Esophagus squamous epithelium (tissue), 5 donors: ENCODE data around the gene ARHGAP26. TPM values are rescaled to one million over a fixed set of nuclear protein-coding genes. Genes with fewer than 3 reads are reported as not detected.
A peak's percentile ranks its signal among the peaks of the same experiment; 100 is the strongest.

ENCODE experiments used
- DNase-seq: peaks from one replicate; lab custom pipeline; 2025; lab: John Stamatoyannopoulos, UW
- H3K27ac ChIP-seq, 4 donors: fragments of 200-600 bp; sonication (generic); one replicate each; pipeline ENCODE4 v1.5.1; 2016 to 2019; ENCODE audit warnings: mild to moderate bottlenecking in 1 of 4
- H3K27me3 ChIP-seq, 4 donors: fragments of 200-600 bp; sonication (generic); 1 replicate in 3 of 4; 2 replicates in 1 of 4; pipeline versions ENCODE4 v1.5.1 to v1.6.0; 2017 to 2021; ENCODE audit warnings: antibody characterized with exemption in 1 of 4
- H3K36me3 ChIP-seq, 3 donors: fragments of 200-600 bp; sonication (generic); one replicate each; pipeline ENCODE4 v1.5.1; 2016 to 2019
- H3K4me1 ChIP-seq, 3 donors: fragments of 200-600 bp; sonication (generic); one replicate each; pipeline ENCODE4 v1.5.1; 2017 to 2019
- H3K4me3 ChIP-seq, 4 donors: fragments of 200-600 bp; sonication (generic); 1 replicate in 3 of 4; 2 replicates in 1 of 4; pipeline ENCODE4 v1.5.1; 2016 to 2019; ENCODE audit warnings: mild to moderate bottlenecking in 2 of 4, moderate library complexity in 1 of 4
- H3K9me3 ChIP-seq, 3 donors: fragments of 200-600 bp; sonication (generic); one replicate each; pipeline ENCODE4 v1.5.1; 2016 to 2019
- POLR2A ChIP-seq, 4 donors: fragments of 450-650 bp; IDR thresholded peaks; one replicate each; pipeline ENCODE4 v1.6.1; 2017; ENCODE audit warnings: antibody characterized with exemption in 4 of 4, mild to moderate bottlenecking in 4 of 4, moderate library complexity in 3 of 4
- WGBS, 2 donors: methylation state at CpG; one replicate each; pipeline ENCODE4 v1.1.5; 2018; 5-methylcytosine and 5-hydroxymethylcytosine counted together
- intact Hi-C: fragments of 100-400 bp; cut with DNase I; formaldehyde crosslinking; loops from one replicate; pipeline ENCODE4 v1.15.0; 2022
- total RNA-seq, 4 donors: library from RNA; depleted of rRNA; stranded (reverse); fragments of >200 nt; gene quantifications; one replicate each; pipeline ENCODE4 v1.1.0, GENCODE V29; 2016
- TF ChIP-seq, protein P1 (sequence below), 6 experiments: fragments of 450-650 bp in 4 of 6; fragments of 200-600 bp in 2 of 6; sonication (generic) in 2 of 6; IDR thresholded peaks; one replicate each; pipeline ENCODE4 v1.5.1; 2016 to 2019; ENCODE audit warnings: antibody characterized with exemption in 6 of 6, mild to moderate bottlenecking in 4 of 6, moderate library complexity in 4 of 6
- donor health status: DM: yes; HTN: yes; CAD: no.

Gene ARHGAP26
- total RNA-seq, 4 donors from 2014 or later = 4.4 to 18.7 (median 15.4) TPM

DNA sequence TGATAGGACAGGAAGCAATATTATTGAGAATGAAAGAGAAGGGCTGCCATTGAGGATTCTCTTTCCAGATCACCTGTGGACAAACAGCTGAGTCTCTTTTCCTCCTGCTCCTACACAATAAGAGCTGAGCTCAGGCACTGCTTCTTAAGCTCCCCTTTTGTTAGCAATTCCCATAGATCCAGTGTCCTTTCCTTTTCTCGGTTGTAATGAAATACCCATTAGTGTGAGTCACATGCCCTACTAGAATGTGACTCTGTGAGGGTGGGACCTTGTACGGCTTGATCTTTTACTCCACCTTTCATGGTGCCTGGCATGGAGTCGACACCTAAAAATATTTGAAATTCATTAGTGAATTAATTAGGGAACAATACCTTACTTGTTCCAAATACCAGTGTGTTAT is 364.1 kb downstream of the ARHGAP26 start:
- H3K36me3 ChIP-seq = peaks cover 0 to 16% (median 0%) of the 10 kb centered on the region in 3 donors
- H3K4me1 ChIP-seq = peaks cover 0 to 22% (median 4%) of the 10 kb centered on the region in 3 donors
- WGBS, 2 donors = 38 to 69% methylated on average over 3 of the region's 3 CpGs
- no peak overlapping the region for H3K4me3 ChIP-seq
- intact Hi-C loops = no loop called here
- TF ChIP-seq, protein P1, sequence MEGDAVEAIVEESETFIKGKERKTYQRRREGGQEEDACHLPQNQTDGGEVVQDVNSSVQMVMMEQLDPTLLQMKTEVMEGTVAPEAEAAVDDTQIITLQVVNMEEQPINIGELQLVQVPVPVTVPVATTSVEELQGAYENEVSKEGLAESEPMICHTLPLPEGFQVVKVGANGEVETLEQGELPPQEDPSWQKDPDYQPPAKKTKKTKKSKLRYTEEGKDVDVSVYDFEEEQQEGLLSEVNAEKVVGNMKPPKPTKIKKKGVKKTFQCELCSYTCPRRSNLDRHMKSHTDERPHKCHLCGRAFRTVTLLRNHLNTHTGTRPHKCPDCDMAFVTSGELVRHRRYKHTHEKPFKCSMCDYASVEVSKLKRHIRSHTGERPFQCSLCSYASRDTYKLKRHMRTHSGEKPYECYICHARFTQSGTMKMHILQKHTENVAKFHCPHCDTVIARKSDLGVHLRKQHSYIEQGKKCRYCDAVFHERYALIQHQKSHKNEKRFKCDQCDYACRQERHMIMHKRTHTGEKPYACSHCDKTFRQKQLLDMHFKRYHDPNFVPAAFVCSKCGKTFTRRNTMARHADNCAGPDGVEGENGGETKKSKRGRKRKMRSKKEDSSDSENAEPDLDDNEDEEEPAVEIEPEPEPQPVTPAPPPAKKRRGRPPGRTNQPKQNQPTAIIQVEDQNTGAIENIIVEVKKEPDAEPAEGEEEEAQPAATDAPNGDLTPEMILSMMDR (IDR thresholded peaks at IDR 0.05) = no peak
- TF ChIP-seq POLR2A (IDR thresholded peaks at IDR 0.05) = no peak
- no peaks in the 10 kb centered on the region for H3K27me3 ChIP-seq
- H3K9me3 ChIP-seq = no peaks in the 10 kb centered on the region
- H3K27ac ChIP-seq = peak overlapping the region in 1 of 4 donors; percentile 8
- DNase-seq = no peak

DNA sequence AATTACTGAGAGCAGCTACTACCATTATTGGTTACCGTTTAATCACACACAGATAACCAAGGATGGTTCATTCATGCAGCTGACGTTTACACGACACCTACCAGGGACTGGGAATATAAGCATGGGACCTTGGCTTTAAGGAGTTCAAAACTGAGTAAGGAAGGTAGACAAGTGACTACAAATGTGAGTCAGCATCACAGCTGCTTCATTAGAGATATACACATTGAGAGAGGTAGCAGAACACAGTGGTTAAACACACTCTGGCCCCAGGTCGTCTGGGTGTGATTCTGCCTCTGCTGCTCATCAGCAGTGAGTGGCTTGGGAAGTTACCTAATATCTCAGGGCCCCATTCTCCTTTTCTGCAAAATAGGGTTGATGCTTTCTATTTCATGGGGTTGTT is 364.7 kb downstream of the ARHGAP26 start:
- intact Hi-C loops = no loop called here
- no peak for DNase-seq

DNA sequence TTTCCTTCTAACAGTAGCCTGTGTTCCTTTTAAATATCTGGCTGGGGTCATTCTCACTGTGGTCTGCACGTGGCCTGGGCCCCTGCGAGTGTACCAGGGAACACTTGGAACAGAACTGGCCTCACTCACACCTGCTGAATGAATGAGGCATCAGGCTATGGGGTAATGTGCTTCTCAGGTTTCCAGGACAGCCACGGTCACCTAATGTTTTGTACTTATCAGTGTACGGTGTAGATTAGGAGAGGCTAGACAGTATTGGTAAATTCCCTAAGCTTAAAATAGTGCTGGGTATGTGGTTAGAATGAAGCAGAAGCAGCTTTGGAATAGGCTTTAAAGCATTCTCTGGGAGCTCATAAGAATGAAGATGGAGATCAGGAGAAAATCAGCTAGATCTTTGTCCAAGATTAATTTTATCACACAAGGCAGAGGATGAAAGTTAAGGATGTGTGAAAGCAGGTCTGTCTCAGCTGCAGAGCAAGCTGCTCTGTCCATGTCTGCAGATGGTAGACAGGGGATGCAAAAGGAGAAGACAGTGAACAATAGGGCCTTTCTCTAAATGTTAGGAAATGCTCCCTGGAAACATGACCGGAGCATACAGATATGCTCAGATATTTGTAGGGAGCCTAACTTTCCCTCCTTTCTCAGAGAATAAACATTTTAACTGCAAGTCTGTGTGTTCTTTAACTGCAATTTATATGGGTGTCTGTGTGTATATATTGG is 365.8 kb downstream of the ARHGAP26 start:
- Histone ChIP-seq H3K27ac (no peak overlapping the region), H3K4me1 (peaks cover 0 to 24% (median 7%) of the 10 kb centered on the region in 3 donors), H3K9me3 (no peaks in the 10 kb centered on the region), H3K36me3 (peaks cover 0 to 16% (median 0%) of the 10 kb centered on the region in 3 donors), H3K27me3 (no peaks in the 10 kb centered on the region), H3K4me3 (no peak overlapping the region)
- DNase-seq = no peak
- intact Hi-C loops = no loop called here
- no peak for TF ChIP-seq POLR2A (IDR thresholded peaks at IDR 0.05)
- TF ChIP-seq, protein P1 (IDR thresholded peaks at IDR 0.05) = no peak
- WGBS, 2 donors = 81 to 89% methylated on average over 5 of the region's 5 CpGs

More for the DNA sequence above, 364.7 kb downstream of the ARHGAP26 start:
- TF ChIP-seq, protein P1 (IDR thresholded peaks at IDR 0.05) = no peak
- no peak for TF ChIP-seq POLR2A (IDR thresholded peaks at IDR 0.05)
- H3K4me1 ChIP-seq = peaks cover 0 to 22% (median 4%) of the 10 kb centered on the region in 3 donors
- no peaks in the 10 kb centered on the region for H3K9me3 ChIP-seq
- peaks cover 0 to 16% (median 0%) of the 10 kb centered on the region in 3 donors for H3K36me3 ChIP-seq
- no peaks in the 10 kb centered on the region for H3K27me3 ChIP-seq
- no peak overlapping the region for H3K4me3 ChIP-seq
- no peak overlapping the region for H3K27ac ChIP-seq
- 77 to 80% methylated on average over 4 of the region's 4 CpGs for WGBS, 2 donors

DNA sequence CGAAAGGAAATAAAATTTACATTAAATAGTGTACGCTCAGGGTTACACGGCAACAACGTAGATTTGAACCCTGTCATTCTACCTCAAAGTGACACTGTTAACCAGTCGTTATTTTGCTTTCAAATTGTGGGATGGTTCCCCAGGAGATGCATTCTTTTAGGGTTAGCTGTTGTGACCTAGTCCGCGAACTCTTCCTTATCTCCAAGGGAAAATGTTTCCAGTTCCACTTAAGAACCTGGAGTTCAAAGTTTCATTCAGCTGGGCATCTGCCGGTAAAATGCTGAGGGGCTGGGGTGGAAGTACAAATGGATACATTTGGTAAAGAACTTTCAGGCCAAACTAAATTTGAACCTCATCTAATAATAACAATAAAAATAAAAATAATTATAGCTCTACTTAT is 368.7 kb downstream of the ARHGAP26 start:
- 78 to 80% methylated on average over 8 of the region's 8 CpGs for WGBS, 2 donors
- TF ChIP-seq, protein P1 (IDR thresholded peaks at IDR 0.05) = no peak
- TF ChIP-seq POLR2A (IDR thresholded peaks at IDR 0.05) = no peak
- Histone ChIP-seq H3K9me3 (no peaks in the 10 kb centered on the region), H3K4me1 (peaks cover 11 to 49% (median 28%) of the 10 kb centered on the region in 3 donors), H3K27ac (no peak overlapping the region), H3K4me3 (no peak overlapping the region), H3K27me3 (no peaks in the 10 kb centered on the region), H3K36me3 (peaks cover 0 to 16% (median 0%) of the 10 kb centered on the region in 3 donors)
- DNase-seq = no peak
- intact Hi-C loops = no loop called here

DNA sequence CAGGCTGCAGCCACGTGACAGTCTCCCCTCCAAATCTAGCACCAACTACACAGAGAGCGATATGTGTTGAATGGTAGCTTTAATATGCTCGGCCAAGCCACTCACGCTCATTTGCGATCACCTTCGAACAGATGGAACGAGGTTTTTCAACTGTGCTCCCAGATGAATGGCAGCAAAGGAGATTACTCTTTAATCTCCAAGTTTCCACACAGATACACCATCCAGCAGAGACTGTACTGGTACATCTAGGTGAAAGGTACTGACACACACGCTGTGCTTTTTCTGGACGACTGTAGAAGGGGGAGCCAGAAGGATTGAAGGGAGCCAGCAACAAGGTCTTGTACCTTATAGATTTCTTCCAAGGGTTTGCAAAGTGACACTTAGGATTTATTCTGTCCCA is 369.4 kb downstream of the ARHGAP26 start:
- Histone ChIP-seq H3K27me3 (no peaks in the 10 kb centered on the region), H3K27ac (no peak overlapping the region), H3K9me3 (no peaks in the 10 kb centered on the region), H3K36me3 (peaks cover 0 to 16% (median 0%) of the 10 kb centered on the region in 3 donors), H3K4me1 (peaks cover 11 to 41% (median 25%) of the 10 kb centered on the region in 3 donors), H3K4me3 (no peak overlapping the region)
- 86 to 97% methylated on average over 8 to 9 of the region's 9 CpGs for WGBS, 2 donors
- intact Hi-C loops = no loop called here
- TF ChIP-seq POLR2A (IDR thresholded peaks at IDR 0.05) = no peak
- TF ChIP-seq, protein P1 (IDR thresholded peaks at IDR 0.05) = no peak
- no peak for DNase-seq
